GM12892 (cell line): ENCODE measurements around the gene PDZRN3.

Experiments used
- DNase-seq: peaks from one replicate; pipeline ENCODE4 v3.0.0; 2011; ENCODE audit not compliant: insufficient read length
- FAIRE-seq: peaks from 2 replicates; lab custom pipeline; 2011; peaks lifted over from hg19 to GRCh38; lab: Jason Lieb, UNC
- POLR2A ChIP-seq: IDR thresholded peaks from 2 replicates; pipeline ENCODE4 v1.6.1; 2011; ENCODE audit warnings: low read depth, low read length, control low read depth
- POLR2AphosphoS5 ChIP-seq: IDR thresholded peaks from 2 replicates; pipeline ENCODE4 v1.6.1; 2011; ENCODE audit warnings: low read depth, low read length, control low read depth
- TAF1 ChIP-seq: IDR thresholded peaks from 2 replicates; pipeline ENCODE4 v1.6.1; 2011; ENCODE audit warnings: low read depth, mild to moderate bottlenecking, control low read depth, low read length, borderline replicate concordance

Gene PDZRN3

DNA sequence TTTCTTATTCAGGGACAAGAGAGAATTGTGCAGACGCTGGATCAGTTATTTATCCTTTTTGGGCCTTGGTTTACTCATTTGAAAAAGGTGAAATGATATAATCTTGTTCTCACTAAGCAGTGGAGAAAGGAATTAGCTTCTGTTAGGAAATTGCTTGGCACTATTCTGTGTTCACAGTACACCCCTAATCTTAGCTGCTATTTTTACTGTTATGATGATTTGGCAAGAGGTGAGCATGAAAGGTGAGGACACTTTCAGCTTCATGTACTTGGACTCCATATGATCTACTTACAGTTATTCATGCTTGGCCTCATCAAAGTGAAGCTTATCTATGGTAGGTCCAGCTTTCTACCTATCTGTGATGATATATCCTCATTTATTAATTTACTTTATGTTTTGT is 282.7 kb downstream of the PDZRN3 start:
- DNase-seq = no peak
- FAIRE-seq = no peak
- TF ChIP-seq POLR2AphosphoS5 (no peak), POLR2A (no peak), TAF1 (no peak)

DNA sequence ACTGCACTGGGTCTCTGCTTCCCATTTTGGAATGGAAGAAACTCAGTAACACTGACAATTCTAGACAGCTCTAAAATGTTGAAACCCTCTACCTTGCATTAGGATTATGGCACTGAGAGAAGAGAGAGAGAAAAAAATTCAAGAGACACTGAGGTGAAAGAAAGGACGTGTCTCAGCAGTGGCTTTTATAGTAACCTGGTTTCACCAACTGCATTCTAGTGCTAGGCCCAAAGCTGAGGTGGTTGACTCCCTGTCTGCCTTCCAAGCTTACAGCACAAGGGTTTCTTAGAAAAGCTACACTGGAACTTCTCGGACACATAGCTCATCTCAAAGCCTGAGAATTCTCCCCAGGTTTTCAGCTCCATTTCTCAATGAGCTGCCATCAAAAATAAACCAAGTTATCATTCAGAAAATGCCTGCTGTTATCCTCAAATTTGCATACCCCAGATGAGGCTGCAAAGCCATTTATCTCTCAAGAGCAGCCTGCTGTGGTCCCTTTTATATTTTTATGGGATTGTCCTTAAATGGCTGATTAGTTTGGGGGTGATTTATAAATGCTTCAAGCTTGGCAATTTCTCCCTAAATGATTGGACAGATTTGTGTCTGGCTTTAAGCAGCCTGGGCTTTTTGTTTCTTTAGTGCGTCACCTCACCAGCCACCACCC is 283.3 kb downstream of the PDZRN3 start:
- DNase-seq (no peak), FAIRE-seq (no peak)
- no peak for TF ChIP-seq POLR2A
- TF ChIP-seq TAF1 = no peak
- TF ChIP-seq POLR2AphosphoS5 = no peak

GRCh38 chr3:73332558-73332957 is 292.2 kb downstream of the PDZRN3 start:
- DNase-seq (no peak), FAIRE-seq (no peak)
- no peak for TF ChIP-seq POLR2AphosphoS5
- no peak for TF ChIP-seq POLR2A
- TF ChIP-seq TAF1 = no peak
